ENCODE results near the gene CGB3.

- TF ChIP-seq CTCF (conservative IDR thresholded peaks at IDR 0.05 in 1 of 2, IDR thresholded peaks at IDR 0.05 in 1 of 2; ENCODE audit: low read depth in 1 of 2, low read length in 2 of 2) (no peak), EZH2 (IDR thresholded peaks at IDR 0.05; ENCODE audit: low read length, missing control alignments) (no peak)
Measured at GRCh38 chr19:49057636-49058234, 33.6 kb upstream of the CGB3 start, which contains the start of gene CGB7.
